Osteoblast (primary cell): ENCODE results near the gene KIF5B. TPM values are rescaled to one million over a fixed set of nuclear protein-coding genes. Genes with fewer than 3 reads are reported as not detected.

Experiments
- DNase-seq: peaks from one replicate; pipeline ENCODE4 v3.0.0; 2011; ENCODE audit warnings: low spot score, mixed read lengths; ENCODE audit not compliant: insufficient read length; ENCODE audit errors: missing footprints
- H2AFZ ChIP-seq: 2 replicates; pipeline ENCODE4 v1.6.0; 2011; ENCODE audit warnings: mild to moderate bottlenecking, low read length
- H3K27ac ChIP-seq: 2 replicates; pipeline ENCODE4 v1.5.1; 2011; ENCODE audit warnings: mild to moderate bottlenecking, low read depth, low read length, moderate library complexity
- H3K27me3 ChIP-seq: 2 replicates; pipeline ENCODE4 v1.6.0; 2012; ENCODE audit warnings: mild to moderate bottlenecking, control low read depth, inconsistent platforms, low read length, moderate library complexity; ENCODE audit not compliant: insufficient read depth
- H3K36me3 ChIP-seq: 2 replicates; pipeline ENCODE4 v1.5.1; 2011; ENCODE audit warnings: mild to moderate bottlenecking, low read length, control low read depth, moderate library complexity; ENCODE audit not compliant: insufficient read depth
- H3K4me1 ChIP-seq: 2 replicates; pipeline ENCODE4 v1.5.1; 2011; ENCODE audit warnings: mild to moderate bottlenecking, low read length, control low read depth, moderate library complexity; ENCODE audit not compliant: insufficient read depth
- H3K4me2 ChIP-seq: 2 replicates; pipeline ENCODE4 v1.6.0; 2011; ENCODE audit warnings: mild to moderate bottlenecking, low read length; ENCODE audit not compliant: insufficient read depth
- H3K4me3 ChIP-seq: fragments of 200-600 bp; sonication (generic); 3 replicates; pipeline ENCODE4 v1.5.1; 2012; ENCODE audit warnings: mild to moderate bottlenecking, low read length, inconsistent platforms; ENCODE audit not compliant: insufficient read depth
- H3K79me2 ChIP-seq: 2 replicates; pipeline ENCODE4 v1.6.0; 2012; ENCODE audit warnings: mild to moderate bottlenecking, low read length, control low read depth, inconsistent platforms; ENCODE audit not compliant: insufficient read depth
- H3K9me3 ChIP-seq: 2 replicates; pipeline ENCODE4 v1.5.1; 2011; ENCODE audit warnings: low read depth, low read length, control low read depth
- H4K20me1 ChIP-seq: 2 replicates; pipeline ENCODE4 v1.6.0; 2012; ENCODE audit warnings: mild to moderate bottlenecking, low read length, control low read depth; ENCODE audit not compliant: insufficient read depth
- small RNA-seq: library from RNA; depleted of rRNA; stranded (forward); fragments of <200 nt; gene quantifications from one replicate; pipeline ENCODE3, GENCODE V24; 2012
- total RNA-seq: library from RNA; depleted of rRNA; stranded (reverse); fragments of >200 nt; gene quantifications from 2 replicates; pipeline ENCODE4 v1.2.3, GENCODE V29; 2012
- TF ChIP-seq, protein P1 (sequence below): IDR thresholded peaks from 2 replicates; pipeline ENCODE4 v1.5.1; 2011; ENCODE audit warnings: mild to moderate bottlenecking, low read depth, low read length, moderate library complexity; ENCODE audit errors: extremely low read depth

Gene KIF5B
- total RNA-seq, 1 donor: 128 TPM

DNA sequence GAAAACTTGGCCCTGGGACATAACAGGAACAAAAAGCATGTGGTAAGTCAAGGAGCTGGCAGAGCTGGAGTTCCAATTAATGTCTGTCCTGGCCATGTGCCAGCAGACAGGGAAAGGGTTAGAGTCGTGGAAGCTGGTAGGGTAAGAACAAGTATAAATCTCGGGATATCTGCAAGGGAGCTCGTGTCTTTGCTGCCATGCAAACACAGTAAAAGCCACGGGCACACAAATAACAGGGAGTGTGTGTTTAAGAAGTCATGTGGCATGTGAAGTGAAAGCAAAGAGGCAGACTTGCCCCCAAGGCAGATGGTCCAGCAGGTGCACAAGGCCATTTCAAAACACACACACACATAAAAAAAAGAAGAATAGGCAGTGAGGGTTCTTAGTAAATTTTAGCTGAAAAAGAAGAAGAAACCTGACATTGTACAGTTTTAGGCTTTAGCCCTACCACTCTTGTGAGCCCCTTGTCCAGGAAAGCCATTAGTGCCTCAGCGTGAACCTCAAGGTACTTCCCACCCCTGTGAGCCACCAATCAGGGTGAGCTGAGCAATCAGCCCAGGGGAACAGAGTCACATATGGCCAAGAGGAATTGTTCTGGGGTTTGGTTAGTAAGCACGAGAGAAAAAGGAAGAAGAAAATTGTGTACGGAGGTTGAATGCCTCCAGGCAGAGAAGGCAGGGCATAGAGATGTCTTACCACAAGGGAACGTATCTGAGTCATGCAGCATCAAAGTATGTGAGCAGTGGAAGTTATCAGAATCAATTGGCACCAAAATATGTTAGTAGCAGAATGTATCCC lies 94.7 kb downstream of the KIF5B start:
- peak overlapping the region; percentile 3 for H3K4me3 ChIP-seq
- H2AFZ ChIP-seq: peak overlapping the region; percentile 7
- TF ChIP-seq, protein P1, sequence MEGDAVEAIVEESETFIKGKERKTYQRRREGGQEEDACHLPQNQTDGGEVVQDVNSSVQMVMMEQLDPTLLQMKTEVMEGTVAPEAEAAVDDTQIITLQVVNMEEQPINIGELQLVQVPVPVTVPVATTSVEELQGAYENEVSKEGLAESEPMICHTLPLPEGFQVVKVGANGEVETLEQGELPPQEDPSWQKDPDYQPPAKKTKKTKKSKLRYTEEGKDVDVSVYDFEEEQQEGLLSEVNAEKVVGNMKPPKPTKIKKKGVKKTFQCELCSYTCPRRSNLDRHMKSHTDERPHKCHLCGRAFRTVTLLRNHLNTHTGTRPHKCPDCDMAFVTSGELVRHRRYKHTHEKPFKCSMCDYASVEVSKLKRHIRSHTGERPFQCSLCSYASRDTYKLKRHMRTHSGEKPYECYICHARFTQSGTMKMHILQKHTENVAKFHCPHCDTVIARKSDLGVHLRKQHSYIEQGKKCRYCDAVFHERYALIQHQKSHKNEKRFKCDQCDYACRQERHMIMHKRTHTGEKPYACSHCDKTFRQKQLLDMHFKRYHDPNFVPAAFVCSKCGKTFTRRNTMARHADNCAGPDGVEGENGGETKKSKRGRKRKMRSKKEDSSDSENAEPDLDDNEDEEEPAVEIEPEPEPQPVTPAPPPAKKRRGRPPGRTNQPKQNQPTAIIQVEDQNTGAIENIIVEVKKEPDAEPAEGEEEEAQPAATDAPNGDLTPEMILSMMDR: no peak
- no peaks in the 10 kb centered on the region for H3K4me1 ChIP-seq
- DNase-seq: peak; percentile 67
- H3K36me3 ChIP-seq: no peaks in the 10 kb centered on the region
- H3K9me3 ChIP-seq: no peaks in the 10 kb centered on the region
- peak overlapping the region; percentile 6 for H3K27ac ChIP-seq
- H4K20me1 ChIP-seq: no peaks in the 10 kb centered on the region
- H3K4me2 ChIP-seq: peak overlapping the region; percentile 47
- H3K79me2 ChIP-seq: no peaks in the 10 kb centered on the region
- no peaks in the 10 kb centered on the region for H3K27me3 ChIP-seq

DNA sequence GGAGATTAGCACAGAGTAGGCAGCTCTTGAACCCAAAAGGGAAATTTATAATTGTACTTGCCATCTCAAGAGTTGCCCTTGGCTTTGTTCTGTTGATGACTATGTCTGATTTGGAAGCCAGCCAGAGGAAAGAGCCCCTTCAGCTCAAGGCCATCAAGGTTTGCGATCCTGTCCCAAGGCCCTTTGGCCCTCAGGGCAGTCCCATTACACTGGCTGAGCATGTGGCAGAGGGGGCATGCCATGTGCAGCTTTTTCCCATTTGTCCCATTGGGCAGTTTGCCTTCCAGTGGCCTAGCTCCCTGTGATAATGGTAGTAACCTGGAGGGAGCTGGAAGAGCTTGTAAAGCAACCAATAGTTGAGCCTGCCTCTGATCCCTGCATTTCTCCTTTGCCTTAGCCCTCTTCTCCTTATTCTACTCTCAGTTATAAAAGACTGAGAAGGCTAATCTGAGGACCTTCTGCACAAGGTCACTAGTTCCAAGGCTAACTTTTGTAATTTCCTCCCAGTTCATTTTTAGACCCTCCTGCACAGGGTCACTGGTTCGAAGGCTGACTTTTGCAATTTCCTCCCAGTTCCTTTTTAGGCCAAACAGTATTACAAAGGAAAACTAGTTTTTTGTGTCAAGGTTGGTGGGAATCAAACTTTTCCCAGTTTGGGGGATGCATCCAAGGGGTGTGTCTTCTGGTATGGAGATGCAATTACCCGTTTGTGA lies 96.6 kb downstream of the KIF5B start:
- Histone ChIP-seq H3K36me3 (no peaks in the 10 kb centered on the region), H4K20me1 (no peaks in the 10 kb centered on the region), H3K4me2 (no peak overlapping the region), H3K4me3 (no peak overlapping the region), H3K79me2 (no peaks in the 10 kb centered on the region), H3K4me1 (no peaks in the 10 kb centered on the region), H2AFZ (no peak overlapping the region), H3K27ac (no peak overlapping the region), H3K9me3 (no peaks in the 10 kb centered on the region), H3K27me3 (no peaks in the 10 kb centered on the region)
- TF ChIP-seq, protein P1: no peak
- no peak for DNase-seq

Small RNA genes within 50 kb of the gene (small RNA-seq; reads per million reads assigned to genes)
- gene RF00019 (not detected), gene RN7SL825P (not detected)

Other genes with a start within 250 kb of the KIF5B start
- gene ARHGAP12, start 127.6 kb downstream of the KIF5B start, total RNA-seq: 68.4 and 76.0 TPM in 2 replicates